NCI-H1694 treated with DMSO at 0.1 percent for 48 hours (cell line): ENCODE measurements around the gene KPNB1.
A peak's percentile ranks its signal among the peaks of the same experiment; 100 is the strongest.

Source experiments
- DNase-seq: peaks from one replicate; lab custom pipeline; 2025; lab: John Stamatoyannopoulos, UW

KPNB1 gene

DNA sequence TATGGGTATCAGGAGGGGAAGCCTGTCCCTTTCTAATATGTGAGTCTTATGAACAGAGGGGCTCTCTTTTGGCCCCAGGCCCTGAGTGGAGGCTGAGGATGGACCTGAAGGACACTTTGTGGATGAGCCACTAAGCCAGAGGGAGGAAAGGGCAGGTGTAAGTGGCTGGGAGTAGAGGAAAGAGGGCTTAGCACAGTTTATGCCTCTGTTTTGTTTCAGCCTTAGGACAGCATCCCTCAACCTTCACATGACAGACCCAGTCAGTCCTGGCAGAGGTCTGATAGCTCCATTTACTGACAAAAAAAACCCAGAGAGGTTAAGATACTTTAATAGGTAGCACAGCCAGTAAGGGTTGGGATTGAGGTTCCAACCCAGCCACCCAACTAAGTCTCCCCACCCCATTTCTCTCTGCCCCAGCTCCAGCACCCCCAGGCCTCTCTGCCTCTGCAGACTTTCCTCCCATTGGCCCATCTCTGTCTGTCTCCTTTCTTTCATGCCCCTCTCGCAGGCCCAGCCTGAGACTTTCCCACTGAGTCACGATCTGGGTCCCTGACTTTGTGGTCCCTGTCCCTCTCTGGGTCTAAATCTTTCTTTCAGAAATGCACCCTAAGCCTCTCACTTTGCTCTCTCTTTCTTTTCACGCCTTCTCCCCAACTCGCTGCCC lies 78.6 kb downstream of the KPNB1 start:
- DNase-seq: no peak

DNA sequence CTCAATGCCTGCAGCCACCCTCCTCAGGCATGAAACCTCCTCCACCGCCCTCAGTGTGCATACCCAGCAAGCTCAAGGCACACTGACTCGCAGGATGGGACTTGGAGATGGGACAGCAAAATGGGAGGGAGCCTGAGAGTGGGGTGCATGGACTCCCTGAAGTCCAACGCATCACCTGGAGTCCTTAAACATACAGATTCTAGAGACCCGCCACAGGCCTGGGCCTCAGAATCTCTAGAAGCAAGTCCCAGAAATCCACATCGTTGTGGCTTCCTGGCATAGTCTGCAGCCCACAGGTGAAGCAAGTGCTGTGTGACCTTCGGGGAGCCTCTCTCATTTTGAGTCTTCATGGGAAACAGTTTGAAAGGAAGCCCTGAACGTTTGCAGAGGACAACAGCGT lies 79.8 kb downstream of the KPNB1 start:
- DNase-seq: no peak

DNA sequence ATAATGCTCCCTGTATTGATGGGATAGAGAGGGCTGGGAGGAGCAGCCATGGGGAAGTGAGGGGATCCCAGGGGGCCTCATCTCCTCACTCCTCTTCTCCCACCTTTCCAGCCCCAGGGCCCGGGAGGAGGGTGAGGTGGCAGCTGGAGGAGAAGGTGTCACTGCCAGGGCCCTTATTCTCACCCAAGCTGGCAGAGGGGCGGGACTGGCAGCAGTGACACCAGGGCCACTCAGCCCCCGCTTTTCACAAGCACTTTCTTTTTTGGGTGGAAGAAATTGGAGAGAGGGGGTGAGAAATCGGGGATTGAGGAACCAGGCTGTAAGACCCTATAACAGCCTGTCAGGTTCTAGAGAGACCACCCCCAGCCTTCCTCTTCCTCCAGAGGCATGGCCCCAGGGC lies 81.0 kb downstream of the KPNB1 start:
- no peak for DNase-seq

DNA sequence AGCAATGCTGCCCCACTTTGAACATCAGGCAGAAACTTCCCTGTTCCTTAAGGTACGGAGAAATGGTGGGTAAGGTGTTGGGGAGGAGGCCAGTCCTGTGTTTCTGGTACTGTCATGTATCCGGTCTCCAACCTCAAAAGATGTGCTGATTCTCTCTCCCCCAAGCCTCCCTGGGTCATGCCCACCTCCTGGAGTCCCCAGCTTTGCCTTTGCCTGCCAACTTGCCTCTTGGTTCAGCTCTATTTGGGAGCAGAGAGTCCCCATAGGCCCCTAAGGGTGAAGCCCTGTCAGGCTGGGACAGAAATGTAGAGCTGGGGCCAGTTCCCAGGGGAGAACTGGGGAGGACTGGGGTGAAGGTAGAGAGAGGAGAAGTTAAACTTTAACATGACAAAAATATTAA lies 81.7 kb downstream of the KPNB1 start:
- no peak for DNase-seq

DNA sequence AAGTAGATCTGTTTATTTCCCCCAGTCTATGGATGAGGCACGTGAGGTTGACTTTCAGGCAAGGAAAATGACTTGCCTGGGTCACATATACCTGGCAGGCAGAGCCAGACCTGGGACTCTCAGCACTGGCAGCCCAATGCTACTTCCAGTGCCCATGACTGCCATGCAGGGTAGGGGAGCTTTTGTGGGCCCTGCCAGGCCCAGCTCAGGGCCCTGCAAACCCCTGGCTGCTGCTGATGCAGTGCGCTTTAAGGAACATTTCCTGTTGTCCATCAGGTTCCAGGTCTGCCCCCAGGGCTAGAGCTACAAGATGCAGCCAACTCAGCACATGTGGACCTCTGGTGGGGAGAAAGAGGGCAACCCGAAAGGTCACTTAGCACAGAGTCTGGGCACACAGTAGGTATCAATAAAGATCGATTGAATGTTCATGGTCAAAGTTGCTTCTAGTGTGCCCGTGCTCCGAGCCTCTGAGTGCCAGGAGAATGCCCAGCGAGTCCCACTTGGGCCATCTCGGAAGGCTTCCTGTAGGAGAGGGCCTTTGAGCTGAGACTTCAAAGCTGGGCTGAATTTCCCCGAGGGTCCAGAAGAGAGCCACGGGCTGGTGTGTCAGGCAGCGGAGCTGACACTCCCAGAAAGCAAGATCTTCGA lies 82.8 kb downstream of the KPNB1 start:
- DNase-seq: no peak

DNA sequence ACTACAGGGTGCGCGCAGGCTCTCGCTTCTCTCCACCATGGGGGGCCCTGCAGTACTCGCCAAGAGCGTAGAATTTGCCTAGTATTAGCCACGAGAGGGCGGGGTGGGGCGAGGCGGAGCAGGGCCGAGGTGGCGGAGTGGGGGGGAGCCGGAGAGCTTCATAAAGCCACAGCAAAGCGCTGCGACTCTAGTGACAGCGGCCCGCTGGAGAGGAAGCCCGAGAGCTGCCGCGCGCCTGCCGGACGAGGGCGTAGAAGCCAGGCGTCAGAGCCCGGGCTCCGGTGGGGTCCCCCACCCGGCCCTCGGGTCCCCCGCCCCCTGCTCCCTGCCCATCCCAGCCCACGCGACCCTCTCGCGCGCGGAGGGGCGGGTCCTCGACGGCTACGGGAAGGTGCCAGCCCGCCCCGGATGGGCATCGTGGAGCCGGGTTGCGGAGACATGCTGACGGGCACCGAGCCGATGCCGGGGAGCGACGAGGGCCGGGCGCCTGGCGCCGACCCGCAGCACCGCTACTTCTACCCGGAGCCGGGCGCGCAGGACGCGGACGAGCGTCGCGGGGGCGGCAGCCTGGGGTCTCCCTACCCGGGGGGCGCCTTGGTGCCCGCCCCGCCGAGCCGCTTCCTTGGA lies 83.4 kb downstream of the KPNB1 start, which contains the start of gene TBX21:
Gene TBX21, plus strand, starts transcription at position 190 of the 627 bp plus-strand sequence. Its CDS starts 219 bp downstream, at position 409.
- peak; percentile 64 for DNase-seq

DNA sequence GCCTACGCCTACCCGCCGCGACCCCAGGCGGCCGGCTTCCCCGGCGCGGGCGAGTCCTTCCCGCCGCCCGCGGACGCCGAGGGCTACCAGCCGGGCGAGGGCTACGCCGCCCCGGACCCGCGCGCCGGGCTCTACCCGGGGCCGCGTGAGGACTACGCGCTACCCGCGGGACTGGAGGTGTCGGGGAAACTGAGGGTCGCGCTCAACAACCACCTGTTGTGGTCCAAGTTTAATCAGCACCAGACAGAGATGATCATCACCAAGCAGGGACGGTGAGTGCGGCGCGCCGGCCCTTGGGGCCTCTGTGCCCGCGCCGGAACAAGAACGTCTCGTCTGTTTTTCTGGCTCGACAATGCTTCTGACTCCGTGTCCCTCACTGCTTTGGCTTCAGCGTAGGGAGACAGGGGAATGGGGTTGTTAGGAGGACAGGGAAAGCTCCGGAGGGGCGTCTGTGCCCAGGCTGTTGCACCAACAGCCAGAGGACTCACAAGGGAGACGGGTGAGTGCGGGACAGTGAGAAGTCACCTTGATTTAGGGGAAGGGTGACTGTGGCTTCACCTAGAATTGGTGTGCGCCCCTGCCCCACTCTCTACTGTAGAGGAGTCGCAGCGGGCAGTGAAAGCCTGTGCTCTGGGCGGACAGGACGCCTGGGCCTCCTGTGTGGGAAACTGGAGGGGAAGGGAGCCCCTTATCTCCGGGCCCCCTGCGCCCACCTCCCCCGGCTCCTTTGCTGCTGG lies 84.1 kb downstream of the KPNB1 start:
- no peak for DNase-seq

DNA sequence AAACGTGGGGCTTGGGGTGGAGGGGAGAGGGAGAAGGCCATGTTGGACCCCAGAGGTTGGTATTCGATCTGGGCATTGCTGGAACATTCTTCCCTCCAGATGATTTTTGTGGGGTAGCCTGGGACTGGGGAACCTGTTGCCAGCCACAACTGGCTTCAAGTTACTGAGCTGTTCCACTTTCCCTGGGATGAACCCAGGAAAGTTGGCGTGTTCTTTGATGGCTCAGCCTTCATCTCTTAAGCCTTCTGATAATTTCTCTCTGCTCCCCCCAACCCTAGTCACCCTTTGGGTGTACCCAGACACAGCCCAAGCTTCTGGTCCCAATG lies 85.4 kb downstream of the KPNB1 start:
- no peak for DNase-seq
